HG03521 (cell line): ENCODE measurements around the gene ZBTB7C.

ENCODE experiments used
- ATAC-seq: cut with Tn5 transposase; IDR thresholded peaks from one replicate; pipeline ENCODE4 v1.9.1; 2021; ENCODE audit warnings: mild to moderate bottlenecking, moderate library complexity; ENCODE audit not compliant: unreplicated experiment

Gene ZBTB7C

DNA sequence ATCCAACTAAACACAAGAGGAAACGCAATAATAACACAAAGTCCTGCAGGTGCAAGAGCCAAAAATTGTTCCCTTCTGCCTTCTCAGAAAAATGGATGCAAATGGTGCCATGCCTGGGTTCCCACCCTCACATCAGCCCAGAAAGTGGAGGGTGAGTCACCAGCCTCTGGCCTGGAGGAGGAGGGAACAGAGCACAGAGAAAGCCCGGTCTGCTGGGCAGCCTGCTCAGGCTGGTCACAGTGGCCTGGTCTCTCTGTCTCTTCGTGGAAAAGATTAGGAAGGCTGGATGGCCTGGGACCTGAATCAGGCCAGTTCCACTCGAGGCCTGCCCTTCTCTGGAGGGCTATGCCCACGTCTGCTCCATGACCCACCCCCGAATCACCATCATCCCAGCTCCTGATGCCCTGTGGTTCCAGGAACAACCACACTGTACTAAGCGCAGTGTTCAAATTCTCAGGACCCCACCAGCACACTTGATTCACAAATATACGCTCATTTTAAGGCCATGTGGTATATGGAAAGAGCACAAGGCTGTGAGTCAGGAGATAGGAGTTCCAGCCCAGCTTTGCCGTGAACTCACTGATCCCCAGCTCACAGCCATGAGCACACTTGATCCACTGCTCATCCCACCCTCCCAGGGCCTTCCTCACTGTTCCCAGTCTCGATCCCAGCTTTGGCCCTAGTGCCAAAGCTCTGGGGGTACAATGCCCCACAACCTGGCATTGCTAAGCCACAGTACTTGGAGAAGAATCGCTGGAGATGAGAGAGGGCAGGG is 82.1 kb downstream of the ZBTB7C start:
- no peak for ATAC-seq

DNA sequence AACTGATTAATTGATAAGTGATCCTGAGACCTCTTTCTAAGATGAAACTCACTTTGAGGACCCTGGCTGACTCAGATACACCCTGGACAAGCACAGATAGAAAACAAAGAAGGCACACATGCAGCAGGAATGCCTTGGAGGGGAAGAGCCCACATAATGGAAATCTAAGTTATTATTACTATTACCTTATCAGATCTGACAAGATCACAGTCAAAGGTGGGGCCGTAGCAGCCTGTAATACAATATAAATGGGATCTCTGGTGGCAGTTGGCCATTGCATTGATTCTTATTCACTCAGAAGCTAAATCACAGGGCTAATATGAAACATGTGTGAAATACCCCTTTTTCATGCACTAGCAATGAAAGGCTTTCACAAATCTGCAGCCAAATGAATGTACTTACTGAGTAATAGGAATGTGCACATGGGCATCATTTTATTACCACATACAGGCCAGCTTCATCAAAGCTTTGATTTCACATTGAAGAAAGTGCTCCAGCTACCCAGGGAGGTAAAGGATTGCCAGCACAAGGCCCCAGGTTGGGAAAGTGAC is 84.0 kb downstream of the ZBTB7C start:
- ATAC-seq: no peak

DNA sequence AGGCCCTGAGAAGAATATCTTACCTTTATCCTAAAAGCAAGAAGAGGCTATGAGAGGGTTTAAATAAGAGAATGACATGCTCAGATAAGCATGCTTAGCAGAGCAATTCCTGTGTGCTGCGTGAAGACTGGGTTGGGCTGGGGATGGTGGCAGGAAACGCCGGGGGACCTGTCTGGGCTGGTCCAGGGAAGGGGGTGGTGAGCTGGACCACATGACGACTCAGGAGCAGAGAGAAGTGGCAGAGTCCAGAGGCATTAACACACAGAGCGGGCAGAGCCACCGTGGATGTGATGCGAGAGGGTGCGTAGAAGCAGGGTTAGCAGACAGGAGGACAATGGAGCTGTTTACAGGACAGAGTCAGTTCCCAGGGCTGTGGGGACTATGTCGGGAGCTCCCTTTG is 84.5 kb downstream of the ZBTB7C start:
- ATAC-seq: no peak

- ATAC-seq: no peak
These were observed 86.0 kb downstream of the ZBTB7C start for GRCh38 chr18:48323151-48323550.

DNA sequence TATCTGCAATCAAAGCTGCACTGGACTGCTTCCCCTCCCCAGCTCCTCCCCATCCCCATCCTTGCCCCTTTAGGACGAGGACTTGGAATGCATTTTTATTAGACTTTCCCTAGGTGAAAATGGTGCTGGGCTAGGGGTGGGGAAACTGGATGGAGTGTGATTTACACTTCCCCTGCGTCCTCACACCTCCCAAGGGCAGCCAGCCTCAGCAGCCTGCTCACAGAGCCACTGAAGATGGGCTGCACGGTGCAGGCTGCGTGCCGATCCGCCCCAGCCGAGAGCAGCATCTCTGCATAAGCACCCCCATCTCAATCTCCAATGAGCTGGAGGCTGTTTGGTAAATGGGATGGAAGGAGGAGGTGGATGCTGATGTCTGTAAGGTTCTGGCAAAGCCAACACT is 87.6 kb downstream of the ZBTB7C start:
- ATAC-seq: no peak

- no peak for ATAC-seq
These were observed 88.1 kb downstream of the ZBTB7C start for GRCh38 chr18:48321121-48321520.

GRCh38 chr18:48320639-48320945 is 88.6 kb downstream of the ZBTB7C start:
- ATAC-seq: no peak

DNA sequence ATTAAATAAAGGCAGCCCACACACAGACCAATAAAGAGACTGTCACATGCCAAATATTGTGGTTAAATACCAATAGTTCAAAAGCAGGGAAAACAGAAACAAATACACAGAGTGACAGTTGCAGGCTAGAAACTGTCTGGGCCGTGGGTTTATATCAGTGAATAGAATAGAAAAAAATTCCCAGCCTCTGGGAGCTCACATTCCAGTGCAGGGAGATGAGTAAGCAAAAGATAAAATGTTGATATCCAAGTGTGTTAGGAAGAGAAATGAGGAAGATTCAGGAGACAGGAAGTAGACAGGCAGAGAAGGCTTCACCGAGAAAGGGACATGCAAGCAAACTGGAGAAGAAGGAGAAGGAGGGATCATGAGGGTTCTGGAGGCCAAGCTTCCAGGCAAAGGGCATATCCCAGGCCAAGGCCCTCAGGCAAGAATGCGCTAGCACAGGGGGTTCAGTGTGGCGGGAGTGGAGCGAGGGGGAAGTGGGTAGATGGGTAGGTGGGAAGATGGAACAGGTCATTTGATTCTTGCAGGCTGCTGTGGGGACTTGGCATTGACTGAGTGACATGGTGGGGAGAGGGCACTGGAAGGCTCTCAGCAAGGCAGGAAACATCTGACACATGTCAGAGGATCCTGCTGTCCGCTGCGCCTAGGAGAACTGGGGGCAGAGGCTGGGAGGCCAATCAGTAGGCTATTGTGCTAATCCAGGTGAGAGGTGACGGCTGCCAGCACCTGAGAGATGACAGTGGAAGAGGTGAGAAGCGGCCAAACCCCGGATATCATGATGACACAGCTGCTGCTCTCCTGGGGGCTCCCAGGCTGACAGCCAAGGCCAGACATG is 89.2 kb downstream of the ZBTB7C start:
- ATAC-seq: no peak

GRCh38 chr18:48318436-48318835 is 90.7 kb downstream of the ZBTB7C start:
- no peak for ATAC-seq

DNA sequence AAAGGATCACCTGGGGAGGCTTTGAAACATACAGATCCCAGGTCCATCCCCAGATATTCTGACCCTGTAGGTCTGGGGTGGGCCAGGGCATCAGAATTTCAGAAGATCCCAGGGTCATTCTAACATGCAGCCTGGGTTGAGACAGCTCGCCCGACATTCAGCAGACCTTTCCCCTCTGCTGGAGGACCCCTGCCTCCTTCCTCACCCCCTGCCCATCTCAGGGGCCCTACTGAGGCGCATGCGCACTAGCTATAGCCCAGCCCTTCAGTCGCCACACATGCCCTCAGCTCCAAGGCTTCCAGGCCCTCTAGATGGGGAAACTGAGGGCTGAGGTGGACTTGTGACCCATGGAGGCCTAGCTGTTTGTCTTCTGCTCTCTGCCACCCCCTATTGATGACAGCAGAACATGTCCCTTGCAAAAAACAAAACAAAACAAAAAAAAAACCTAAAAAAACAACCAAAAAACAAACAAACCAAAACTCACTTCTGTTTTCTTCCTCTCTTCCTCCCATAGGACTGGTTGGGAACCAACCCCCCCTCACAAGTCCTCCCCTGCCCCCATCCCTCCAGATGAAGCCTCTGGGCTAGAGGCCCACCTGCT is 91.3 kb downstream of the ZBTB7C start:
- ATAC-seq: no peak

- ATAC-seq: no peak
These were observed 93.0 kb downstream of the ZBTB7C start for GRCh38 chr18:48316177-48316576.

- no peak for ATAC-seq
These were observed 94.5 kb downstream of the ZBTB7C start for GRCh38 chr18:48314690-48315089.

DNA sequence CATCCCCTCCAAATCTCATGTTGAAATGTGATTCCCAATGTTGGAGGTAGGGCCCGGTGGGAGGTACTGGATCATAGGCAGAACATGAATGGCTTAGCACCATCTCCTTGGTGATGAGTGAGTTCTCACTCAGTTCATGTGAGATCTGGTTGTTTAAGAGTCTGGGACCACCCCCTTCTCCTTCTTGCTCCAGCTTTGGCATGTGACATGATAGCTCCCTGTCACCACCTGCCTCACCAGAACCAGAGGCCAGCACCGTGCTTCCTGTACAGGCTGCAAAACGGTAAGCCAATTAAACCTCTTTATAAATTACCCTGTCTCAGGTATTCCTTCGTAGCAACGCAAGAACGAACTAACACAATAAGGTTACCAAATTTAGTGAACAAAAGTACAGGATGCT is 95.4 kb downstream of the ZBTB7C start:
- no peak for ATAC-seq

DNA sequence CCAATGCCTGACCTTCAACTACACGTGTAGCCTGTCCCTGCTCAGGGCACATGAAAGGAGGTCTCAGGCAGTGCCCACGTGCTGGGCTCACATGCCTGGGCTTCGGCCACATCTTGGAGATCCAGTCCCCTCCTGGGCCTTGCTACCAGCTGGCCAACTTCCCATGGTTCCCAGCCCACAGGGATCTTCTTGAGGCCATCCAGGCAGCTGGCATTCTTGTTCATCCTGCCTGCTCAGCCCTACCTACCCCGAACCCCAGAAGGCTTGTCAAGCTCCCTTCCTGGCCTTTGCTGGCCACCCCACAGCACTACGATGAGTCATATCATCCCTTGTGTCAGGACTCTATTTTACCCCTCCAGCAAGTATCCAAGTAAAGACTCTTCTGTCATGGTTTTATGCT is 97.1 kb downstream of the ZBTB7C start:
- ATAC-seq: no peak

- no peak for ATAC-seq
These were observed 98.2 kb downstream of the ZBTB7C start for GRCh38 chr18:48310999-48311398.

GRCh38 chr18:48310353-48310752 is 98.8 kb downstream of the ZBTB7C start:
- no peak for ATAC-seq

DNA sequence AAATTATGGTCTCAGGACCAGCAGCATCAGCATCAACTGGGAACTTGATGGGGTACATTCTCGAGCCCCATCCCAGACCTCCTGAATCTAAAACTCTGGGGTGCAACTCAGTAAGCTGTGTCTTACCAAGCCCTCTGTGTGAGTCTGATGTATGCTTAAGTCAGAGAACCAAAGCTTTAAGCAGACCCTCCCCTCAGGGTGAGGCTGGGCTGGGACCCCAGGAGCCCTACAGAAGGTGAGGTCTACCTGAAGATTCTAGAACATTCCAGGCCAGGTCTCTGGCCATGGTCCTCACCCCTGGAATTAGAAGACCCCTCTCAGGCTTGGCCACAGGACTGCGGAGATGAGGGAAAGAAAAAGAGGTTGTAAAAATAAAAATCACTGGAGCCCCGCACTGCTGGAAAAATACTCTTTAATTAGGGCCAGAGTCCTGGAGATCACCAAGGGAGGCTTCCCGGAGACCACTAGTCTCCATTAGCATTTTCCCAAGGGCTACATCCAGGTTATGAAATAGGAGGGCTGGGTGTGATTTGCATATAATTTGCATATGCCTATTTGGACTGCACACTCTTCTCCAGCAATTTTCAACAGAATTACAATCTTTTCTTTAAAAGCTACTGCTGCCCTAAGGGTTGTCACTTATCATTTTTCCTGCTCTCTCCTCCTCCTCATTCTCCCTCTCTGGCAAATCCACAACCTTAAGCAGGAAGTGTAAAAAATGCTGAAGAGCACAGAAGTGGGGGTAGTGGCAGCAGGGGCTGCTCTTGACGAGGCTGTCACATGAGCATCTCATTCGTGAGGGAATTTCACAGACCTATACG is 100.2 kb downstream of the ZBTB7C start:
- ATAC-seq: no peak

GRCh38 chr18:48308027-48308635 is 101.1 kb downstream of the ZBTB7C start:
- no peak for ATAC-seq

- ATAC-seq: no peak
These were observed 102.3 kb downstream of the ZBTB7C start for GRCh38 chr18:48306838-48307237.

GRCh38 chr18:48304906-48305693 is 104.1 kb downstream of the ZBTB7C start:
- ATAC-seq: no peak
